ENCODE data around the gene PRDM16.

Gene PRDM16

GRCh38 chr1:3175486-3175885 is 106.5 kb downstream of the PRDM16 start:
- peaks cover 9% of the 10 kb centered on the region for H3K4me1 Mint-ChIP-seq
- H3K27ac Mint-ChIP-seq: no peak overlapping the region
- ATAC-seq: no peak
- no peak overlapping the region for H3K4me3 Mint-ChIP-seq
- H3K27me3 Mint-ChIP-seq: peaks cover 29% of the 10 kb centered on the region
- no peaks in the 10 kb centered on the region for H3K9me3 Mint-ChIP-seq
- no peaks in the 10 kb centered on the region for H3K36me3 Mint-ChIP-seq

- no peak for ATAC-seq
- H3K9me3 Mint-ChIP-seq: no peaks in the 10 kb centered on the region
- H3K4me1 Mint-ChIP-seq: peaks cover 5% of the 10 kb centered on the region
- H3K4me3 Mint-ChIP-seq: no peak overlapping the region
- no peak overlapping the region for H3K27ac Mint-ChIP-seq
- no peaks in the 10 kb centered on the region for H3K36me3 Mint-ChIP-seq
- peaks cover 24% of the 10 kb centered on the region for H3K27me3 Mint-ChIP-seq
Observed at GRCh38 chr1:3176028-3176427, 107.0 kb downstream of the PRDM16 start.

- no peaks in the 10 kb centered on the region for H3K4me1 Mint-ChIP-seq
- no peak for ATAC-seq
- no peak overlapping the region for H3K27ac Mint-ChIP-seq
- H3K9me3 Mint-ChIP-seq: no peaks in the 10 kb centered on the region
- peaks cover 16% of the 10 kb centered on the region for H3K27me3 Mint-ChIP-seq
- no peak overlapping the region for H3K4me3 Mint-ChIP-seq
- H3K36me3 Mint-ChIP-seq: no peaks in the 10 kb centered on the region
Observed at GRCh38 chr1:3176820-3177219, 107.8 kb downstream of the PRDM16 start.

- no peak overlapping the region for H3K4me3 Mint-ChIP-seq
- H3K27ac Mint-ChIP-seq: no peak overlapping the region
- no peak for ATAC-seq
- peaks cover 1% of the 10 kb centered on the region for H3K27me3 Mint-ChIP-seq
- no peaks in the 10 kb centered on the region for H3K4me1 Mint-ChIP-seq
- no peaks in the 10 kb centered on the region for H3K36me3 Mint-ChIP-seq
- H3K9me3 Mint-ChIP-seq: no peaks in the 10 kb centered on the region
Observed at GRCh38 chr1:3178279-3178678, 109.3 kb downstream of the PRDM16 start.

- ATAC-seq: no peak
- Mint-ChIP-seq H3K4me3 (no peak overlapping the region), H3K4me1 (no peaks in the 10 kb centered on the region)
Observed at GRCh38 chr1:3179471-3179870, 110.5 kb downstream of the PRDM16 start.

GRCh38 chr1:3180915-3181314 is 111.9 kb downstream of the PRDM16 start:
- ATAC-seq: no peak
- Mint-ChIP-seq H3K27ac (no peak overlapping the region), H3K4me1 (no peaks in the 10 kb centered on the region), H3K27me3 (peaks cover 23% of the 10 kb centered on the region), H3K36me3 (no peaks in the 10 kb centered on the region), H3K4me3 (no peak overlapping the region), H3K9me3 (no peaks in the 10 kb centered on the region)

More at GRCh38 chr1:3179471-3179870, 110.5 kb downstream of the PRDM16 start:
- Mint-ChIP-seq H3K9me3 (no peaks in the 10 kb centered on the region), H3K27ac (no peak overlapping the region), H3K27me3 (peaks cover 9% of the 10 kb centered on the region), H3K36me3 (no peaks in the 10 kb centered on the region)

GRCh38 chr1:3181956-3182355 is 113.0 kb downstream of the PRDM16 start:
- Mint-ChIP-seq H3K9me3 (no peaks in the 10 kb centered on the region), H3K36me3 (no peaks in the 10 kb centered on the region), H3K27me3 (peaks cover 34% of the 10 kb centered on the region), H3K4me3 (no peak overlapping the region), H3K4me1 (no peaks in the 10 kb centered on the region), H3K27ac (no peak overlapping the region)
- no peak for ATAC-seq

GRCh38 chr1:3183411-3183810 is 114.4 kb downstream of the PRDM16 start:
- Mint-ChIP-seq H3K27ac (no peak overlapping the region), H3K27me3 (peaks cover 48% of the 10 kb centered on the region), H3K4me3 (no peak overlapping the region), H3K9me3 (no peaks in the 10 kb centered on the region), H3K36me3 (no peaks in the 10 kb centered on the region), H3K4me1 (no peaks in the 10 kb centered on the region)
- ATAC-seq: no peak

- ATAC-seq: no peak
- Mint-ChIP-seq H3K36me3 (no peaks in the 10 kb centered on the region), H3K4me3 (no peak overlapping the region), H3K9me3 (no peaks in the 10 kb centered on the region), H3K4me1 (no peaks in the 10 kb centered on the region), H3K27me3 (peaks cover 52% of the 10 kb centered on the region), H3K27ac (no peak overlapping the region)
Observed at GRCh38 chr1:3183813-3184212, 114.8 kb downstream of the PRDM16 start.

- no peak for ATAC-seq
- Mint-ChIP-seq H3K27ac (no peak overlapping the region), H3K4me1 (no peaks in the 10 kb centered on the region), H3K9me3 (no peaks in the 10 kb centered on the region), H3K27me3 (peaks cover 57% of the 10 kb centered on the region), H3K36me3 (no peaks in the 10 kb centered on the region), H3K4me3 (no peak overlapping the region)
Observed at GRCh38 chr1:3184666-3185065, 115.7 kb downstream of the PRDM16 start.

- Mint-ChIP-seq H3K9me3 (no peaks in the 10 kb centered on the region), H3K4me3 (no peak overlapping the region), H3K27ac (no peak overlapping the region), H3K4me1 (no peaks in the 10 kb centered on the region), H3K27me3 (peaks cover 57% of the 10 kb centered on the region), H3K36me3 (no peaks in the 10 kb centered on the region)
- ATAC-seq: no peak
Observed at GRCh38 chr1:3185896-3186525, 117.0 kb downstream of the PRDM16 start.

- no peaks in the 10 kb centered on the region for H3K36me3 Mint-ChIP-seq
- H3K4me1 Mint-ChIP-seq: no peaks in the 10 kb centered on the region
- H3K9me3 Mint-ChIP-seq: no peaks in the 10 kb centered on the region
- no peak overlapping the region for H3K27ac Mint-ChIP-seq
- H3K4me3 Mint-ChIP-seq: no peak overlapping the region
- H3K27me3 Mint-ChIP-seq: peaks cover 57% of the 10 kb centered on the region
- no peak for ATAC-seq
Observed at GRCh38 chr1:3186526-3186921, 117.5 kb downstream of the PRDM16 start.

GRCh38 chr1:3187415-3188149 is 118.6 kb downstream of the PRDM16 start:
- peaks cover 57% of the 10 kb centered on the region for H3K27me3 Mint-ChIP-seq
- no peaks in the 10 kb centered on the region for H3K4me1 Mint-ChIP-seq
- no peak overlapping the region for H3K27ac Mint-ChIP-seq
- no peaks in the 10 kb centered on the region for H3K9me3 Mint-ChIP-seq
- no peaks in the 10 kb centered on the region for H3K36me3 Mint-ChIP-seq
- H3K4me3 Mint-ChIP-seq: no peak overlapping the region
- ATAC-seq: no peak

GRCh38 chr1:3188150-3188971 is 119.4 kb downstream of the PRDM16 start:
- H3K9me3 Mint-ChIP-seq: no peaks in the 10 kb centered on the region
- ATAC-seq: no peak
- no peaks in the 10 kb centered on the region for H3K4me1 Mint-ChIP-seq
- no peak overlapping the region for H3K27ac Mint-ChIP-seq
- H3K36me3 Mint-ChIP-seq: no peaks in the 10 kb centered on the region
- no peak overlapping the region for H3K4me3 Mint-ChIP-seq
- H3K27me3 Mint-ChIP-seq: peaks cover 57% of the 10 kb centered on the region

GRCh38 chr1:3190256-3191041 is 121.4 kb downstream of the PRDM16 start:
- Mint-ChIP-seq H3K4me3 (no peak overlapping the region), H3K27ac (no peak overlapping the region), H3K27me3 (peaks cover 39% of the 10 kb centered on the region), H3K9me3 (no peaks in the 10 kb centered on the region), H3K36me3 (no peaks in the 10 kb centered on the region), H3K4me1 (no peaks in the 10 kb centered on the region)
- no peak for ATAC-seq

Measured in stimulated activated memory B cell treated with anti-CD40 and anti-IgM and Interleukin-4, amounts not matched to agents 10 μg/mL and 1 μg/mL and 100 μg/mL, for 72 hours (primary cell).